Kidney epithelial cell (primary cell): Measurements from ENCODE around the gene TOMM5. TPM values are rescaled to one million over a fixed set of nuclear protein-coding genes. Genes with fewer than 3 reads are reported as not detected.
"Not testable (repeated sequence)": the region's sequence is repeated elsewhere in the genome, so short reads cannot be mapped to it uniquely, and the experiment has no call there.

Source experiments
- DNase-seq: peaks from one replicate; pipeline ENCODE4 v3.0.0-alpha.2; 2010; ENCODE audit warnings: low read depth
- H3K27me3 ChIP-seq: 2 replicates; pipeline ENCODE4 v1.6.0; 2011; ENCODE audit warnings: low read length; ENCODE audit not compliant: control insufficient read depth, insufficient read depth
- H3K36me3 ChIP-seq: 2 replicates; pipeline ENCODE4 v1.5.1; 2011; ENCODE audit warnings: low read length; ENCODE audit not compliant: control insufficient read depth, insufficient read depth
- H3K4me3 ChIP-seq: 2 replicates; pipeline ENCODE4 v1.5.1; 2011; ENCODE audit warnings: low read depth, mild to moderate bottlenecking, control low read depth, low read length
- total RNA-seq: library from RNA; depleted of rRNA; stranded (reverse); fragments of >200 nt; gene quantifications from 2 replicates; pipeline ENCODE4 v1.2.3, GENCODE V29; 2015
- TF ChIP-seq, protein P1 (sequence below): IDR thresholded peaks from 2 replicates; pipeline ENCODE4 v1.5.1; 2011; ENCODE audit warnings: mild to moderate bottlenecking, moderate library complexity, low read length, control low read depth, inconsistent platforms; ENCODE audit not compliant: insufficient read depth, poor library complexity, severe bottlenecking

Gene TOMM5
- total RNA-seq, 1 donor from 2014 or later: 111 TPM

DNA sequence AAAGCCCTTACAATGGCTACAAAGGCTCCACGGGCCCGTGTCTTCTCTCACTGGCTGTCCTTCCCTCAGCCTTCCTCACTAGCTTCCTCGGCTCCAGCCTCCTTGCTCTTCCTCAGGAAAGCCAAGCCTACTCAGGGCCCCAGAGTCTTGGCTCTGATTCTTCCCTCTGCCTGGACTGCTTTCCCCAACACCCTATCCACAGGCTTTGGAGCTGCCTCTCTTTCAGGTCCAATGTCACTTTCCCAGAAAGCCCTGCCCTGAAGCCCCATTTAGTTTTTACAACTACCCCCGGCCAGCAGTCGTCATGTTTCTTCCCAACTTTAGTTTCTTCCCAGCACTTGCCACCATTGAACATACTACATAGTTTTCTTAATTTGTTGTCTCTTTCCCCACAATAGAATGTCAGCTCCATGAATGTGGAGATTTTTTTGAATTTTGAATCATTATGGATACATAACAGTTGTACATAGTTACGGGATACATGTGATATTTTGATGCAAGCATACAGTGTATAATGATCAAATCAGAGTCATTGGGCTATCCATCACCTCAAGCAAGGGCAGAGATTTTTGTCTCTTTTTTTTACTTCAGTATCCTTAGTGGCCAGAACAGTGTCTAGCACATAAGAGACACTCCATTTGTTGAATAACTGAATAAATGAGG is 17.5 kb upstream of the TOMM5 start:
- Histone ChIP-seq H3K4me3 (no peak overlapping the region), H3K27me3 (peaks cover 6% of the 10 kb centered on the region), H3K36me3 (no peaks in the 10 kb centered on the region)
- TF ChIP-seq, protein P1, sequence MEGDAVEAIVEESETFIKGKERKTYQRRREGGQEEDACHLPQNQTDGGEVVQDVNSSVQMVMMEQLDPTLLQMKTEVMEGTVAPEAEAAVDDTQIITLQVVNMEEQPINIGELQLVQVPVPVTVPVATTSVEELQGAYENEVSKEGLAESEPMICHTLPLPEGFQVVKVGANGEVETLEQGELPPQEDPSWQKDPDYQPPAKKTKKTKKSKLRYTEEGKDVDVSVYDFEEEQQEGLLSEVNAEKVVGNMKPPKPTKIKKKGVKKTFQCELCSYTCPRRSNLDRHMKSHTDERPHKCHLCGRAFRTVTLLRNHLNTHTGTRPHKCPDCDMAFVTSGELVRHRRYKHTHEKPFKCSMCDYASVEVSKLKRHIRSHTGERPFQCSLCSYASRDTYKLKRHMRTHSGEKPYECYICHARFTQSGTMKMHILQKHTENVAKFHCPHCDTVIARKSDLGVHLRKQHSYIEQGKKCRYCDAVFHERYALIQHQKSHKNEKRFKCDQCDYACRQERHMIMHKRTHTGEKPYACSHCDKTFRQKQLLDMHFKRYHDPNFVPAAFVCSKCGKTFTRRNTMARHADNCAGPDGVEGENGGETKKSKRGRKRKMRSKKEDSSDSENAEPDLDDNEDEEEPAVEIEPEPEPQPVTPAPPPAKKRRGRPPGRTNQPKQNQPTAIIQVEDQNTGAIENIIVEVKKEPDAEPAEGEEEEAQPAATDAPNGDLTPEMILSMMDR: no peak
- DNase-seq: no peak

DNA sequence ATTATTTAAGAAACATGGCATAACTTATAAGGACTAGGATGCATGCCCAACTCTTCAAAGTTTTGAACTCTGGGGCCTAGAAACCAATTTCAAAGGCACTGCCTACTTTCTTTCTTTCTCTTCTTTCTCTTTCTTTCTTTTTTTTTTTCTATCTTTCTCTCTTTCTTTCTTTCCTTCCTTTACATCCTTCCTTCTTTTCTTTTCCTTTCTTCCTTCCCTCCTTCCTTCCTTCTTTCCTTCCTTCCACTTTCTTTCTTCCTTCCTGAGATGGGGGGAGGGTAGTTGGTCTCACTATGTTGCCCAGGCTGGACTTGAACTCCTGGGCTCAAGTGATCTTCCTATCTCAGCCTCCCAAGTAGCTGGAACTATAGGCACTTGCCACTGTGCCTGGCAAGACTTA is 15.9 kb upstream of the TOMM5 start:
- TF ChIP-seq, protein P1: no peak
- DNase-seq: no peak
- peaks cover 6% of the 10 kb centered on the region for H3K27me3 ChIP-seq
- H3K36me3 ChIP-seq: no peaks in the 10 kb centered on the region
- H3K4me3 ChIP-seq: no peak overlapping the region

DNA sequence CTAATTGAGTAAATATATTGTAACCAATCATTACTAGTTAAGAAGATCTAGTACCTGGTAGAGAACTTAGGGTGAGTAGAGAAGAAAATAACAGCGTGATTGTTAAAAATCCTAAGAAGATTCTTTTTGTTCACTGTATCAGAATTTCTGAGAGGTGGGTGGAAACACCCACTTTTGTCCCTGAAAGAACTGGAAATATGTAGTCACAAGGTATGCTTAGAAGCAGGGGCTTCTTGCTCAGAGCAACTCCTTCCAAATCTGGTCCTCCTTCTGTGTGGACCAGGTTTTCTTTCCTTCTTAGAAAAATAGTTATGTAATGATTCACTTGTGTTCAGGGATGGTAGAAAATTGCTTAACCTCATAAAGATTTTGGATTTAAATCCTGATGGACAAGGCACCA is 11.9 kb upstream of the TOMM5 start:
- DNase-seq: no peak
- no peak overlapping the region for H3K4me3 ChIP-seq
- peaks cover 6% of the 10 kb centered on the region for H3K27me3 ChIP-seq
- H3K36me3 ChIP-seq: no peaks in the 10 kb centered on the region
- TF ChIP-seq, protein P1: no peak

DNA sequence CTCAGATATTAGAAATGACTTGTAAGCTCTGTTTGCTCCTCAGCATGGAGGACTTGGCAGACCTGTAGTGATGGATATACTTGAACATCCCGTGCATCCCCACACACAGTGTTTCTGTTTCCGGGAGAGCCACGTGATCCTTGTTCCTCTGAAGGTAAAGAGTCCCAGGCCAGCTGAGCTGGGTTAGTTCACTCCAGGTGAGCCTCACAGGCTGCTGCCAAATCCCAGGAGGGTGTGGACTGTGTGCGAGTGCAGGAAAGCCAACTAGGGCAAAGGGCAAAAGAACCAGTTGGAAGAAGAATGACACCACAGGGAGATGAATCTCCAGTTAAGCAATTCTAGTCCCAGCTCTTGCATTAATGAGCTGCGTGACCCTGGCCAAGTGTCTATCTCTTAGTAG is 10.4 kb upstream of the TOMM5 start:
- no peak for DNase-seq
- Histone ChIP-seq H3K27me3 (peaks cover 6% of the 10 kb centered on the region), H3K36me3 (no peaks in the 10 kb centered on the region), H3K4me3 (no peak overlapping the region)
- TF ChIP-seq, protein P1: no peak

DNA sequence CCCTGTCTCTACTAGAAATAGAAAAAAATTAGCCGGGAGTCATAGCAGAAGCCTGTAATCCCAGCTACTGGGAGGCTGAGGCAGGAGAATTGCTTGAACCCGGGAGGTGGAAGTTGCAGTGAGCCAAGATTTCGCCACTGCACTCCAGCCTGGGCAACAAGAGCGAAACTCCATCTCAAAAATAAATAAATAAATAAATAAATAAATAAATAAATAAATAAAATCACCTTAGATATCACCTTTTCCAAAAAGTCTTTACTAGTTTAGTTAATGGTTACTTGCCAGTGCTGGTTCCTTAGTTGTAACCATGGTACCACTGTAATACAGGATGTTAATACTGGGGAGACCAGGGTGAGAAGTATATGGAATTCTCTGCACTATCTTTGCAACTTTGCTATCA is 9.7 kb upstream of the TOMM5 start:
- H3K36me3 ChIP-seq: not testable (repeated sequence)

DNA sequence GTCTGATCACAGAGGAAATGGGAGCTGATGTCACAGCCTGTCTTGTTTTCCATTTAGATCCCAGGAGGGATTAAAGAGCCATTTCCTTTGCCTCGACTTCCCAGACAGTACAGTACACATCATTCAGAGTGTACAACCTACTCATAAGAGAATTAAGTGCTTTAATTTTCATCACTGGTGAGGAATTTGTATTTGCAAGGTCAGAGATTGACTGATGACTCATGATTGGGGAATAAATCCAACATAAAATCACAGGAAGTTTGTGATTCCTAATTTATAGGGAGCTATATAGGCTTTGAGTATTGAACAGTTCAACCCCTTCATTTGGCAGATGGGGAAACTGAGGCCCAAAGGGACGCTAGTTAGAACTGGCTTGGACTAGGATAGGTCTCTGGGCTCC is 4.1 kb upstream of the TOMM5 start:
- DNase-seq: no peak

More for the DNA sequence above, 9.7 kb upstream of the TOMM5 start:
- not testable (repeated sequence) for H3K27me3 ChIP-seq, DNase-seq, H3K4me3 ChIP-seq

More for the DNA sequence above, 4.1 kb upstream of the TOMM5 start:
- Histone ChIP-seq H3K27me3 (no peaks in the 10 kb centered on the region), H3K36me3 (no peaks in the 10 kb centered on the region), H3K4me3 (no peak overlapping the region)
- TF ChIP-seq, protein P1: no peak
